ENCODE results near the gene NRCAM. TPM values are rescaled to one million over a fixed set of nuclear protein-coding genes. Genes with fewer than 3 reads are reported as not detected.
"Not testable (repeated sequence)": the region's sequence is repeated elsewhere in the genome, so short reads cannot be mapped to it uniquely, and the experiment has no call there.

Gene NRCAM
- 1.8 TPM for polyA plus RNA-seq (2013, experiment 1 of 2)
- polyA plus RNA-seq (2013, experiment 2 of 2): 2.1 TPM

- peaks cover 5% of the 10 kb centered on the region for H3K27me3 ChIP-seq (ENCODE audit: insufficient read depth, low read length, poor library complexity)
- peak within 1 kb of the TSS; percentile 87 for H3K4me2 ChIP-seq (ENCODE audit: low read length)
- no peak within 1 kb of the TSS for H2BK120ac ChIP-seq (ENCODE audit: low read depth, low read length)
- no peak within 1 kb of the TSS for H3K4ac ChIP-seq (ENCODE audit: low read depth, low read length)
- H3K79me1 ChIP-seq (ENCODE audit: low read length): no peaks in the 10 kb centered on the region
- H4K5ac ChIP-seq (ENCODE audit: low read length): no peak within 1 kb of the TSS
- H3K9ac ChIP-seq (ENCODE audit: low read length): peak within 1 kb of the TSS; percentile 74
- H3K79me2 ChIP-seq (ENCODE audit: control insufficient read depth, insufficient read depth, low read length): no peaks in the 10 kb centered on the region
- no peak within 1 kb of the TSS for H3K23ac ChIP-seq (ENCODE audit: low read length)
- H4K8ac ChIP-seq (ENCODE audit: low read depth, low read length): no peak within 1 kb of the TSS
- peak; percentile 93 for DNase-seq
- no peak within 1 kb of the TSS for H2BK5ac ChIP-seq (ENCODE audit: low read length)
- WGBS (ENCODE audit: extremely low coverage, insufficient coverage, low lambda C conversion rate): no CpG with 5 or more reads among the region's 81 CpGs
- no peaks in the 10 kb centered on the region for H3K36me3 ChIP-seq (ENCODE audit: control insufficient read depth, insufficient read depth, low read length)
- no peak within 1 kb of the TSS for H3K27ac ChIP-seq (ENCODE audit: low read depth, low read length)
- peak within 1 kb of the TSS; percentile 57 for H3K18ac ChIP-seq (ENCODE audit: low read length)
- peak within 1 kb of the TSS; percentile 91 for H3K56ac ChIP-seq (ENCODE audit: low read length)
- H3K4me1 ChIP-seq (ENCODE audit: control insufficient read depth, low read depth, low read length): peaks cover 3% of the 10 kb centered on the region
- H3K4me3 ChIP-seq (ENCODE audit: low read length): peak within 1 kb of the TSS; percentile 48
- H2AK5ac ChIP-seq (ENCODE audit: low read length): no peak within 1 kb of the TSS
- no peak within 1 kb of the TSS for H2BK15ac ChIP-seq (replicated peaks; ENCODE audit: low read depth)
Measured at GRCh38 chr7:108455998-108456677, at the start of gene NRCAM. Gene NRCAM (minus strand): TSS chr7:108456436. CDS start chr7:108240064, 216,372 bp downstream.

GRCh38 chr7:108504576-108504975 is 48.3 kb upstream of the NRCAM start:
- WGBS (ENCODE audit: extremely low coverage, insufficient coverage, low lambda C conversion rate): no CpG with 5 or more reads among the region's 3 CpGs
- H2BK120ac ChIP-seq (ENCODE audit: low read depth, low read length); H2BK5ac ChIP-seq (ENCODE audit: low read length); H4K5ac ChIP-seq (ENCODE audit: low read length); H2BK15ac ChIP-seq (replicated peaks; ENCODE audit: low read depth); H3K4me2 ChIP-seq (ENCODE audit: low read length); H3K4me3 ChIP-seq (ENCODE audit: low read length); H3K79me1 ChIP-seq (ENCODE audit: low read length); H3K79me2 ChIP-seq (ENCODE audit: control insufficient read depth, insufficient read depth, low read length); DNase-seq; H3K4me1 ChIP-seq (ENCODE audit: control insufficient read depth, low read depth, low read length); H3K23ac ChIP-seq (ENCODE audit: low read length); H3K27me3 ChIP-seq (ENCODE audit: insufficient read depth, low read length, poor library complexity); H3K18ac ChIP-seq (ENCODE audit: low read length); H2AK5ac ChIP-seq (ENCODE audit: low read length); H3K36me3 ChIP-seq (ENCODE audit: control insufficient read depth, insufficient read depth, low read length); H3K9ac ChIP-seq (ENCODE audit: low read length); H3K4ac ChIP-seq (ENCODE audit: low read depth, low read length); H4K8ac ChIP-seq (ENCODE audit: low read depth, low read length); H3K56ac ChIP-seq (ENCODE audit: low read length); H3K27ac ChIP-seq (ENCODE audit: low read depth, low read length): not testable (repeated sequence)

DNA sequence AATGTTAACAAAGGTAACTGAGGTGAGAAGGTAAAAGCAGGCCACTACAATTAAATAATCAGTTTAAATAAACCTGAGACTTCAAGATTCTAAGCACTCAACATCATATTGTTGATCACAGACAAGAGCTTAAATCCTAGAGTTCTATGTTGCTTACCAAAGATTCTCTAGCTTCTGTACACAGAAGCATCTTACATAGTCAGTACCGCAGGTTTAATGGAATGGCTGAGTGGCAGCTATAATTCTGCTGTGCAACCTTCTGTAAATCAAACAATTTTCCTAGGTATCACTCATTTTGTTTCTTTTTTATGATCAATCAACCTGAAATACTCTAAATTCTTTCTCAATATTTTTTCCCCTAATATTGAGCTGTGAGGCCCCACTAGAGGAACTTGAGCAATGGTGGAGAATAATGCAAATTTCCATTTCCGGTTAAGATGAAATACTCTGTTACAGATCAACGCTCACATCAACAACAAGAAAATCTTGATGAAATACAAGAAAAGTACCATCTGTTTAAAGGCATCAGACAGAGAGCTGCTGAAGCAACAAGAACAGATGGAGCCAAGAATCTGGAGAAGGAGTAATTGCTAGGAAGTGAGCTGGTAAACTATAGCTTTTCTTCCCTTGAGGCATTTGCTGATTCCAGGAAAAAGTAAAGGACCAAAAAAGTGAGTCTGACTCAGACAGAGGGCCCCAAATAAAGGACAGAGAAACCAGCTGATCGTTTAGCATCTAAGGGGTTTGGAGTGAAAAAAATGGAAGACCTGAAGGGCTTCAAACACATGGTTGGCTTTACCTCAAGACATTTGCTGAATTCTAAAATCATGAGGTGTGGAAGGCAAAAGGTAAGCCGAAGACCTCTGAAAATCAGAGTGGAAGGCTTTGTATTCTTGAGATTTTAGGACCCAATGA is 47.1 kb upstream of the NRCAM start:
- no peak overlapping the region for H3K56ac ChIP-seq (ENCODE audit: low read length)
- no peak overlapping the region for H3K4ac ChIP-seq (ENCODE audit: low read depth, low read length)
- H2BK15ac ChIP-seq (replicated peaks; ENCODE audit: low read depth): no peak overlapping the region
- no peak overlapping the region for H3K27ac ChIP-seq (ENCODE audit: low read depth, low read length)
- H2BK120ac ChIP-seq (ENCODE audit: low read depth, low read length): no peak overlapping the region
- no peak overlapping the region for H2BK5ac ChIP-seq (ENCODE audit: low read length)
- no peak overlapping the region for H3K4me3 ChIP-seq (ENCODE audit: low read length)
- H3K23ac ChIP-seq (ENCODE audit: low read length): no peak overlapping the region
- no peaks in the 10 kb centered on the region for H3K4me1 ChIP-seq (ENCODE audit: control insufficient read depth, low read depth, low read length)
- no peak overlapping the region for H4K5ac ChIP-seq (ENCODE audit: low read length)
- no peak overlapping the region for H3K4me2 ChIP-seq (ENCODE audit: low read length)
- no peak overlapping the region for H2AK5ac ChIP-seq (ENCODE audit: low read length)
- no peaks in the 10 kb centered on the region for H3K79me1 ChIP-seq (ENCODE audit: low read length)
- no peak overlapping the region for H4K8ac ChIP-seq (ENCODE audit: low read depth, low read length)
- no peak for DNase-seq
- no peaks in the 10 kb centered on the region for H3K36me3 ChIP-seq (ENCODE audit: control insufficient read depth, insufficient read depth, low read length)
- no peaks in the 10 kb centered on the region for H3K79me2 ChIP-seq (ENCODE audit: control insufficient read depth, insufficient read depth, low read length)
- WGBS (ENCODE audit: extremely low coverage, insufficient coverage, low lambda C conversion rate): no CpG with 5 or more reads among the region's 5 CpGs
- no peaks in the 10 kb centered on the region for H3K27me3 ChIP-seq (ENCODE audit: insufficient read depth, low read length, poor library complexity)
- no peak overlapping the region for H3K9ac ChIP-seq (ENCODE audit: low read length)
- no peak overlapping the region for H3K18ac ChIP-seq (ENCODE audit: low read length)

DNA sequence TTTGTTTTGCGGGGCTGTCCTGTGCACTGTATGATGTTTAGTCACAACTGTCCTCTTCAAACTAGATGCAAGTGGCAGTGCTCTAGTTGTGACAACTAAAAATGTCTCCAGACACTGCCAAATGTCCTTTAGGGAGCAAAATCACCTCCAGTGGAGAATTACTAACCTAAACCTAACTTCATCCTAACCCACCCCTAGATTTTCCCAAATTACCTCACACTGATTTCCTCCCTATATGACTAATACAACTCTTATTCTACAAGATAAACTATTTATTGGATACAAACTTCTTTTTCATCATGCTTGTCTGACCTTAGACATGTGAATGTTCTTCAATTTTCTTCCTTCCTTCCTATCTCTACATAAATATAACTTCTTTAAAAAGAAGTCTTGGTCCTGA is 43.3 kb upstream of the NRCAM start:
- H3K36me3 ChIP-seq (ENCODE audit: control insufficient read depth, insufficient read depth, low read length): no peaks in the 10 kb centered on the region
- H2AK5ac ChIP-seq (ENCODE audit: low read length): no peak overlapping the region
- no peak for DNase-seq
- H3K27ac ChIP-seq (ENCODE audit: low read depth, low read length): no peak overlapping the region
- H2BK15ac ChIP-seq (replicated peaks; ENCODE audit: low read depth): no peak overlapping the region
- H2BK5ac ChIP-seq (ENCODE audit: low read length): no peak overlapping the region
- H3K79me1 ChIP-seq (ENCODE audit: low read length): no peaks in the 10 kb centered on the region
- H3K79me2 ChIP-seq (ENCODE audit: control insufficient read depth, insufficient read depth, low read length): no peaks in the 10 kb centered on the region
- H3K4me2 ChIP-seq (ENCODE audit: low read length): no peak overlapping the region
- H3K23ac ChIP-seq (ENCODE audit: low read length): no peak overlapping the region
- no peak overlapping the region for H3K4me3 ChIP-seq (ENCODE audit: low read length)
- H3K56ac ChIP-seq (ENCODE audit: low read length): no peak overlapping the region
- H3K18ac ChIP-seq (ENCODE audit: low read length): no peak overlapping the region
- no peak overlapping the region for H3K9ac ChIP-seq (ENCODE audit: low read length)
- no peaks in the 10 kb centered on the region for H3K27me3 ChIP-seq (ENCODE audit: insufficient read depth, low read length, poor library complexity)
- no peak overlapping the region for H3K4ac ChIP-seq (ENCODE audit: low read depth, low read length)
- no peaks in the 10 kb centered on the region for H3K4me1 ChIP-seq (ENCODE audit: control insufficient read depth, low read depth, low read length)
- no peak overlapping the region for H2BK120ac ChIP-seq (ENCODE audit: low read depth, low read length)
- H4K5ac ChIP-seq (ENCODE audit: low read length): no peak overlapping the region
- H4K8ac ChIP-seq (ENCODE audit: low read depth, low read length): no peak overlapping the region
- WGBS (ENCODE audit: extremely low coverage, insufficient coverage, low lambda C conversion rate): no CpG with 5 or more reads among the region's 1 CpG

DNA sequence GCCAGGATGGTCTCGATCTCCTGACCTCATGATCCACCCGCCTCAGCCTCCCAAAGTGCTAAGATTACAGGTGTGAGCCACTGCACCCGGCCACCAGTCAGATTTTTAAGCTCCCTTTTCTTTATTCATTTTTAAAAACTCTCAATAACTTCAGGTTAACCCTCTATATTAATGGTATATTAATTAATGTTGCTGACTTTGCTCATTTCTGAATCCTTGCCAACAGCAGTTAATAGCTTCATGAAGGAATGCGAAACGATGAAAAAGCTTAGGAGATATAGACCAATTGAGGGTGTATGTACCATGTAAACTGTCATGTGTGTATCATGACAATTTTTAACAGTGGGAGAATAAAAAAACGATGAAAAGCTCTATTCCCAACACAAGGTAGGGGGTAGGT is 42.2 kb upstream of the NRCAM start:
- Histone ChIP-seq H3K27ac (ENCODE audit: low read depth, low read length) (no peak overlapping the region), H3K27me3 (ENCODE audit: insufficient read depth, low read length, poor library complexity) (no peaks in the 10 kb centered on the region), H3K56ac (ENCODE audit: low read length) (no peak overlapping the region), H3K79me2 (ENCODE audit: control insufficient read depth, insufficient read depth, low read length) (no peaks in the 10 kb centered on the region), H3K4me2 (ENCODE audit: low read length) (no peak overlapping the region), H2BK15ac (replicated peaks; ENCODE audit: low read depth) (no peak overlapping the region), H3K4me1 (ENCODE audit: control insufficient read depth, low read depth, low read length) (no peaks in the 10 kb centered on the region), H3K18ac (ENCODE audit: low read length) (no peak overlapping the region), H2BK120ac (ENCODE audit: low read depth, low read length) (no peak overlapping the region), H4K5ac (ENCODE audit: low read length) (no peak overlapping the region), H2AK5ac (ENCODE audit: low read length) (no peak overlapping the region), H2BK5ac (ENCODE audit: low read length) (no peak overlapping the region), H3K9ac (ENCODE audit: low read length) (no peak overlapping the region), H3K79me1 (ENCODE audit: low read length) (no peaks in the 10 kb centered on the region), H3K23ac (ENCODE audit: low read length) (no peak overlapping the region), H4K8ac (ENCODE audit: low read depth, low read length) (no peak overlapping the region), H3K4me3 (ENCODE audit: low read length) (no peak overlapping the region), H3K4ac (ENCODE audit: low read depth, low read length) (no peak overlapping the region), H3K36me3 (ENCODE audit: control insufficient read depth, insufficient read depth, low read length) (no peaks in the 10 kb centered on the region)
- no CpG with 5 or more reads among the region's 6 CpGs for WGBS (ENCODE audit: extremely low coverage, insufficient coverage, low lambda C conversion rate)
- no peak for DNase-seq
